GM10266 (cell line): ENCODE measurements around the gene DDO.

Experiments
- DNase-seq: peaks from one replicate; pipeline ENCODE4 v3.0.0; 2012; ENCODE audit errors: extremely low spot score
- CTCF ChIP-seq: IDR thresholded peaks from 2 replicates; pipeline ENCODE4 v1.5.1; 2012; ENCODE audit warnings: mild to moderate bottlenecking, low read depth; ENCODE audit not compliant: control insufficient read depth, insufficient read depth; ENCODE audit errors: missing control alignments

DDO gene

GRCh38 chr6:110456694-110457093, 41.3 kb upstream of the DDO start:
- no peak for DNase-seq
- no peak for TF ChIP-seq CTCF

- DNase-seq = no peak
- TF ChIP-seq CTCF = no peak
Observed at GRCh38 chr6:110449541-110449895, 34.1 kb upstream of the DDO start.

- DNase-seq = no peak
- TF ChIP-seq CTCF = no peak
Observed at GRCh38 chr6:110448846-110449540, 33.6 kb upstream of the DDO start.

GRCh38 chr6:110447761-110448160, 32.4 kb upstream of the DDO start:
- no peak for DNase-seq
- no peak for TF ChIP-seq CTCF

- no peak for DNase-seq
- TF ChIP-seq CTCF = no peak
Observed at GRCh38 chr6:110446405-110446804, 31.0 kb upstream of the DDO start.

- no peak for TF ChIP-seq CTCF
- DNase-seq = no peak
Observed at GRCh38 chr6:110440026-110440425, 24.7 kb upstream of the DDO start.

- no peak for DNase-seq
- TF ChIP-seq CTCF = no peak
Observed at GRCh38 chr6:110439356-110439755, 24.0 kb upstream of the DDO start.
